ENCODE data around the gene HNRNPLL. TPM values are rescaled to one million over a fixed set of nuclear protein-coding genes. Genes with fewer than 3 reads are reported as not detected.

HNRNPLL gene
- total RNA-seq, 1 donor from 2014 or later = 122 TPM

DNA sequence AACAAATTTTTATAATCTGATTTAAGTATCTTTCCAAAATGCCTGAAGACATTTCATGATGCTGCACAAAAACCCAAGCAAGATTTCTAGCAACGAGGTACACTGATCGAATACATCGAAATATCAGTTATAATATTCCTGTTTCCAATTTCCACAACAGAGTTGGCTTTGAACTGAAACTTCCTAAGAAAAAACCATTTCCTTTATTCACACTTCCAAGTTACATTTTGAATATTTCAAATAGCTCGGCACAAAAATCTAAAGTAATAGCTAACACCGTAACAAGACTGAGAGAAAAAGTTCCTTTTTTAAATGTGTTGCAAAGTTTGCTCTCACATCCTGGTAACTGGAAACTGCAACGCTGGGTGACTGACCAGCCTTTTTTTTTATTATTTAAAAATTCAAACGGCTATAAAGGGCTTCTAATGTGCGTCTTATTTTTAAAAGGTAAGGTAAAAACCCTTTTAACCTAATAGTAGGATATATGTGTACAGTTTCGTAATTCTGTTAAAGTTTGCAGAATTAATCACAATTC lies 1.7 kb downstream of the HNRNPLL start:
- peak overlapping the region; percentile 95 for H3K27ac Mint-ChIP-seq
- H3K36me3 Mint-ChIP-seq (ENCODE audit: insufficient read depth) = peaks cover 1% of the 10 kb centered on the region
- peak overlapping the region; percentile 93 for H3K4me3 Mint-ChIP-seq (ENCODE audit: low read depth)
- H3K27me3 Mint-ChIP-seq = no peaks in the 10 kb centered on the region
- H3K9me3 Mint-ChIP-seq (ENCODE audit: low read depth) = no peaks in the 10 kb centered on the region
- no peak for DNase-seq (ENCODE audit: low spot score, unreplicated experiment)
- TF ChIP-seq, protein P1, sequence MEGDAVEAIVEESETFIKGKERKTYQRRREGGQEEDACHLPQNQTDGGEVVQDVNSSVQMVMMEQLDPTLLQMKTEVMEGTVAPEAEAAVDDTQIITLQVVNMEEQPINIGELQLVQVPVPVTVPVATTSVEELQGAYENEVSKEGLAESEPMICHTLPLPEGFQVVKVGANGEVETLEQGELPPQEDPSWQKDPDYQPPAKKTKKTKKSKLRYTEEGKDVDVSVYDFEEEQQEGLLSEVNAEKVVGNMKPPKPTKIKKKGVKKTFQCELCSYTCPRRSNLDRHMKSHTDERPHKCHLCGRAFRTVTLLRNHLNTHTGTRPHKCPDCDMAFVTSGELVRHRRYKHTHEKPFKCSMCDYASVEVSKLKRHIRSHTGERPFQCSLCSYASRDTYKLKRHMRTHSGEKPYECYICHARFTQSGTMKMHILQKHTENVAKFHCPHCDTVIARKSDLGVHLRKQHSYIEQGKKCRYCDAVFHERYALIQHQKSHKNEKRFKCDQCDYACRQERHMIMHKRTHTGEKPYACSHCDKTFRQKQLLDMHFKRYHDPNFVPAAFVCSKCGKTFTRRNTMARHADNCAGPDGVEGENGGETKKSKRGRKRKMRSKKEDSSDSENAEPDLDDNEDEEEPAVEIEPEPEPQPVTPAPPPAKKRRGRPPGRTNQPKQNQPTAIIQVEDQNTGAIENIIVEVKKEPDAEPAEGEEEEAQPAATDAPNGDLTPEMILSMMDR (IDR thresholded peaks at IDR 0.05; ENCODE audit: unreplicated experiment) = no peak
- H3K4me1 Mint-ChIP-seq (ENCODE audit: low read depth) = peaks cover 46% of the 10 kb centered on the region

GRCh38 chr2:38600242-38600891 lies 2.4 kb downstream of the HNRNPLL start:
- TF ChIP-seq, protein P1 (IDR thresholded peaks at IDR 0.05; ENCODE audit: unreplicated experiment) = no peak
- no peaks in the 10 kb centered on the region for H3K27me3 Mint-ChIP-seq
- peaks cover 3% of the 10 kb centered on the region for H3K36me3 Mint-ChIP-seq (ENCODE audit: insufficient read depth)
- peak overlapping the region; percentile 95 for H3K27ac Mint-ChIP-seq
- no peaks in the 10 kb centered on the region for H3K9me3 Mint-ChIP-seq (ENCODE audit: low read depth)
- H3K4me3 Mint-ChIP-seq (ENCODE audit: low read depth) = peak overlapping the region; percentile 93
- peaks cover 47% of the 10 kb centered on the region for H3K4me1 Mint-ChIP-seq (ENCODE audit: low read depth)
- no peak for DNase-seq (ENCODE audit: low spot score, unreplicated experiment)

DNA sequence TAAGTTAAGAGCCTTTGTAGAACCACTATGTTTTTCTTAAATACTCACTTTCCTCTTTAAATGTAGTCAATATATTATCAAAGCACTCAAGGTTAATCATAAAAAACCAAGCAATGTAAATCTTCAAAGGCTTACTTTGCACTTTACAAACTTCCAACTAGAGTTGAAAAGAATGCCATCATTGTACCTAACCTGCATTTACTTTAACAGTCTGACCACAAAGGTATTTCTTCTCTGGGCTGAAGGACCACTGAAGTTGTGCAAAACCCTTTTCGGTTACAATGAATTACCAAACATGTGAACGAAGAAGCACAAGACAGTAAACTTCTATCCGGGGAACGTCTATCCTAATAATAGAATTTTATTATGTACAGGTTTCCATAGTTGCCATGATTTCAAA lies 3.0 kb downstream of the HNRNPLL start:
- Mint-ChIP-seq H3K4me3 (ENCODE audit: low read depth) (peak overlapping the region; percentile 93), H3K27ac (peak overlapping the region; percentile 95), H3K9me3 (ENCODE audit: low read depth) (no peaks in the 10 kb centered on the region), H3K36me3 (ENCODE audit: insufficient read depth) (peaks cover 3% of the 10 kb centered on the region), H3K4me1 (ENCODE audit: low read depth) (peaks cover 47% of the 10 kb centered on the region), H3K27me3 (no peaks in the 10 kb centered on the region)
- TF ChIP-seq, protein P1 (IDR thresholded peaks at IDR 0.05; ENCODE audit: unreplicated experiment) = no peak
- no peak for DNase-seq (ENCODE audit: low spot score, unreplicated experiment)

DNA sequence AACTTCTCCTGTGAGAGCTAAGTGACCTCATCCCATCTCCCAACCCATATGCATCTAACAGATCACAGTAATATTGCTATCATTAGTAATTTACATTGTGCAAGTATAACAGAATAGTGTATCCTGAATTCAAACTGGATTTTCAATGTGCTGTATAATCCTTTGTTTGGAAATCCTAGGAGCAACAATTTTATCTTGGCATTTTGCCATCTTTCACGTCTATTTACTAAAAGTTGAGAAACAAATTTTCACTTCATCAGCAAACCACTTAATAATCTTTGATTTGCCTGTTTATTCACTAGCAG lies 3.8 kb downstream of the HNRNPLL start:
- Mint-ChIP-seq H3K4me1 (ENCODE audit: low read depth) (peaks cover 44% of the 10 kb centered on the region), H3K4me3 (ENCODE audit: low read depth) (peak overlapping the region; percentile 93), H3K36me3 (ENCODE audit: insufficient read depth) (peaks cover 3% of the 10 kb centered on the region), H3K9me3 (ENCODE audit: low read depth) (no peaks in the 10 kb centered on the region), H3K27me3 (no peaks in the 10 kb centered on the region), H3K27ac (peak overlapping the region; percentile 90)
- DNase-seq (ENCODE audit: low spot score, unreplicated experiment) = no peak
- TF ChIP-seq, protein P1 (IDR thresholded peaks at IDR 0.05; ENCODE audit: unreplicated experiment) = no peak

DNA sequence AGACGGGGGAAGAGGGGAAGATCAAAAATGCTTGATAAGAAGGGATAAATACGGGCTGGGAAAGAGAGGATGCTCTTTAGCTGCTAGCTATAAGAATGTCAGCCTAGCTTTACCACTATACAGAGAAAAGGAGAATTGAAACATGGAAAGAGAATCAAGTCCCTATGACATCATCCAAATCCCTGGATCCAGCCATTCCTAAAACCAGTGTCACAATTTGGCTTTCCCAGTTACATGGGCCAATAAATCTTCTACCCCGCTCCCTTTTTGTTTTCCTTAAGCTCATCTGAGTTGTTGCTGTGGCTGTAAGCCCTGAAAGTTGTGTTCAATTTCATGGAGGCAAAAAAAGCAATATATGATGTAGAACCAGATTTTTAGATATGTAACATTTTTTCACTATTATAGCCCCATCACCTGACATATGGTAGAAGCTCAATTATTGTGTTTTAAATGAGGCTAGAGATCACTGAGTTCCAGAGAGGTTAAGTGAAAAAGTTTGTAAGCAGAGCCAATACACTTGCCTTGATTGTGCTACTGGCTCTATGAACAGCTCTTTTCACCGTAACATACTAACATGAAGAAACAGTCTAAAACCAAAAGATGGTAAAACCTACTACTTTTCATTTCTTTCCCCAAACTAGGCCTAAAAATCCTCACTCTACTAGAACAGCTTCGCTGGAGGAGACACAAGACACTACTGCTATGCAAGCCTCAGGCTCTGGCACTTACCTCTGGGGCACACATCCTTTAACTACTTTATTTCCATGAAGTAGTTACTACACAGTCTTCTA lies 4.3 kb downstream of the HNRNPLL start:
- peaks cover 40% of the 10 kb centered on the region for H3K4me1 Mint-ChIP-seq (ENCODE audit: low read depth)
- no peaks in the 10 kb centered on the region for H3K9me3 Mint-ChIP-seq (ENCODE audit: low read depth)
- H3K27me3 Mint-ChIP-seq = no peaks in the 10 kb centered on the region
- DNase-seq (ENCODE audit: low spot score, unreplicated experiment) = no peak
- H3K27ac Mint-ChIP-seq = peak overlapping the region; percentile 90
- H3K36me3 Mint-ChIP-seq (ENCODE audit: insufficient read depth) = peaks cover 3% of the 10 kb centered on the region
- TF ChIP-seq, protein P1 (IDR thresholded peaks at IDR 0.05; ENCODE audit: unreplicated experiment) = no peak
- H3K4me3 Mint-ChIP-seq (ENCODE audit: low read depth) = peak overlapping the region; percentile 93

Data from progenitor cell of endocrine pancreas (in vitro differentiated cells).